Hematopoietic multipotent progenitor cell treated with erythropoietin and hydrocortisone succinate and interleukin-3 and kit ligand, for 15 days (in vitro differentiated cells): Measurements from ENCODE around the gene PCDHB7.
"Not testable (repeated sequence)": the region's sequence is repeated elsewhere in the genome, so short reads cannot be mapped to it uniquely, and the experiment has no call there.

Experiments
- DNase-seq: peaks from one replicate; pipeline ENCODE4 v3.0.0-alpha.2; 2015; ENCODE audit warnings: low spot score

PCDHB7 gene

DNA sequence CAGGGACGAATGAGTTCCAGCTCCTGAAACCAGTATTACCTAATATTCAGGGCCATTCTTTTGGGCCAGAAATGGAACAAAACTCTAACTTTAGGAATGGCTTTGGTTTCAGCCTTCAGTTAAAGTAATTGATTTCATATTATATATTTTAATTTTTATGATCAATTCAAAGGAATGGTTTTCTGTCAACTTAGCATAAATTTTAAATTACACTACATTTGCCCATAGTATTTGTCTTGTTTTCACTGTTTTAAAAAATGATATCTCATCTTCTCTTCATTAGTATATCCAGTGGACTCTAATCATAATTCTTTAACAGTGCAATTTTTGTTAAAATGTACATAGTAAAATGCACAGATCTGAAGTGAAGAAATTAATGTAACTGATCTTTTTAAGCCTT, 7.9 kb downstream of the PCDHB7 start:
- DNase-seq = no peak

DNA sequence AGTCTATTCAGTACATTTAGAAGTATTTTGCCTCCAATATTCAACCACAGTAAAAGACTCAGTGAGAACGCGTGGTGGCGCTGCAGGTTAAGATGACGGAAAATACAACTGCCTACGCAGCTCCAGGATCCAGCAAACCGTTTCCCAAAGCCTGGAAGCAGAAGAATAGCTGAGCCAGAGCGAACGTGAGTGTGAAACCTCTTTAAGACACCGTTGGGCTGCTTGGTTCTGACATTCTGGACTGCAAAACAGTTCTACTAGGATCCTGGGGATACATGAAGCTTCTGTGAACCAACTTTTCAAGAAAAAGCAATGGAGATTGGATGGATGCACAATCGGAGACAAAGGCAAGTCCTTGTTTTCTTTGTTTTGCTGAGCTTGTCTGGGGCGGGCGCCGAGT, 9.8 kb downstream of the PCDHB7 start, which contains the start of gene PCDHB16:
PCDHB16 (plus strand) TSS at position 140 of the 400 bp plus-strand sequence; CDS start at position 313, 173 bp downstream.
- DNase-seq = no peak

DNA sequence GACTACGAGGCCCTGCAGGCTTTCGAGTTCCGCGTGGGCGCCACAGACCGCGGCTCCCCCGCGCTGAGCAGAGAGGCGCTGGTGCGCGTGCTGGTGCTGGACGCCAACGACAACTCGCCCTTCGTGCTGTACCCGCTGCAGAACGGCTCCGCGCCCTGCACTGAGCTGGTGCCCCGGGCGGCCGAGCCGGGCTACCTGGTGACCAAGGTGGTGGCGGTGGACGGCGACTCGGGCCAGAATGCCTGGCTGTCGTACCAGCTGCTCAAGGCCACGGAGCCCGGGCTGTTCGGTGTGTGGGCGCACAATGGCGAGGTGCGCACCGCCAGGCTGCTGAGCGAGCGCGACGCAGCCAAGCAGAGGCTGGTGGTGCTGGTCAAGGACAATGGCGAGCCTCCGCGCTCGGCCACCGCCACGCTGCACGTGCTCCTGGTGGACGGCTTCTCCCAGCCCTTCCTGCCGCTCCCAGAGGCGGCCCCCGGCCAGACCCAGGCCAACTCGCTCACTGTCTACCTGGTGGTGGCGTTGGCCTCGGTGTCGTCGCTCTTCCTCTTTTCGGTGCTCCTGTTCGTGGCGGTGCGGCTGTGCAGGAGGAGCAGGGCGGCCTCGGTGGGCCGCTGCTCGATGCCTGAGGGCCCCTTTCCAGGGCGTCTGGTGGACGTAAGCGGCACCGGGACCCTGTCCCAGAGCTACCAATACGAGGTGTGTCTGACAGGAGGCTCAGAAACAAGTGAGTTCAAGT, 11.8 kb downstream of the PCDHB7 start:
- not testable (repeated sequence) for DNase-seq

DNA sequence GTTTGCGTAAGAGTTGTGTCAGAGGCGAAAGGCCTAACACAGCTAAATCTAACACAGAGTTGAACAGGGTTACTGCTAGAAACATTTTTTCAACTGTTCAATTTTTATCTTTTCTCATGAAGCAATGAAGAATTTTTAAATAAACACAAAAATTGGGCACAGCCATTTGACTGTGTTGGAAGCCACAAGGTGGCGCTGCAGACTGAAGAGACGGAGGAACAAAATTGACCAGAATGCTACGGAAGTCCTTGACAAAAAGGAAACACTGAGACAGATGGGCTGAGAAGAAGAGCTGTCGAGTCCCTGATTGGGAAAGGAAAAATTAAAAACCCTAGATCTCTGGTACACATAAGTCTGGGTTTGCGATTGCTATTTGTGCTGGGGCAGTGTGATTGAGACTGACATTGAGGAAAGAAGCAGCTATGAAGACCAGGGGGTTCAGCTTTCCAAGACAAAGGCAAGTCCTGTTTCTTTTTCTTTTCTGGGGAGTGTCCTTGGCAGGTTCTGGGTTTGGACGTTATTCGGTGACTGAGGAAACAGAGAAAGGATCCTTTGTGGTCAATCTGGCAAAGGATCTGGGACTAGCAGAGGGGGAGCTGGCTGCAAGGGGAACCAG, 14.6 kb downstream of the PCDHB7 start, which contains the start of gene PCDHB9:
PCDHB9 (plus strand) TSS at position 265 of the 616 bp plus-strand sequence; CDS start at position 423, 158 bp downstream.
- no peak for DNase-seq

DNA sequence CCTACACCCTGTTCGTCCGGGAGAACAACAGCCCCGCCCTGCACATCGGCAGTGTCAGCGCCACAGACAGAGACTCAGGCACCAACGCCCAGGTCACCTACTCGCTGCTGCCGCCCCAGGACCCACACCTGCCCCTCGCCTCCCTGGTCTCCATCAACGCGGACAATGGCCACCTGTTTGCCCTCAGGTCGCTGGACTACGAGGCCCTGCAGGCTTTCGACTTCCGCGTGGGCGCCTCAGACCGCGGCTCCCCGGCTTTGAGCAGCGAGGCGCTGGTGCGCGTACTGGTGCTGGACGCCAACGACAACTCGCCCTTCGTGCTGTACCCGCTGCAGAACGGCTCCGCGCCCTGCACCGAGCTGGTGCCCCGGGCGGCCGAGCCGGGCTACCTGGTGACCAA, 16.2 kb downstream of the PCDHB7 start:
- not testable (repeated sequence) for DNase-seq

DNA sequence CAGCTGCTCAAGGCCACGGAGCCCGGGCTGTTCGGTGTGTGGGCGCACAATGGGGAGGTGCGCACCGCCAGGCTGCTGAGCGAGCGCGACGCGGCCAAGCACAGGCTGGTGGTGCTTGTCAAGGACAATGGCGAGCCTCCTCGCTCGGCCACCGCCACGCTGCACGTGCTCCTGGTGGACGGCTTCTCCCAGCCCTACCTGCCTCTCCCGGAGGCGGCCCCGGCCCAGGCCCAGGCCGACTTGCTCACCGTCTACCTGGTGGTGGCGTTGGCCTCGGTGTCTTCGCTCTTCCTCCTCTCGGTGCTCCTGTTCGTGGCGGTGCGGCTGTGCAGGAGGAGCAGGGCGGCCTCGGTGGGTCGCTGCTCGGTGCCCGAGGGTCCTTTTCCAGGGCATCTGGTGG, 16.7 kb downstream of the PCDHB7 start:
- DNase-seq = not testable (repeated sequence)

DNA sequence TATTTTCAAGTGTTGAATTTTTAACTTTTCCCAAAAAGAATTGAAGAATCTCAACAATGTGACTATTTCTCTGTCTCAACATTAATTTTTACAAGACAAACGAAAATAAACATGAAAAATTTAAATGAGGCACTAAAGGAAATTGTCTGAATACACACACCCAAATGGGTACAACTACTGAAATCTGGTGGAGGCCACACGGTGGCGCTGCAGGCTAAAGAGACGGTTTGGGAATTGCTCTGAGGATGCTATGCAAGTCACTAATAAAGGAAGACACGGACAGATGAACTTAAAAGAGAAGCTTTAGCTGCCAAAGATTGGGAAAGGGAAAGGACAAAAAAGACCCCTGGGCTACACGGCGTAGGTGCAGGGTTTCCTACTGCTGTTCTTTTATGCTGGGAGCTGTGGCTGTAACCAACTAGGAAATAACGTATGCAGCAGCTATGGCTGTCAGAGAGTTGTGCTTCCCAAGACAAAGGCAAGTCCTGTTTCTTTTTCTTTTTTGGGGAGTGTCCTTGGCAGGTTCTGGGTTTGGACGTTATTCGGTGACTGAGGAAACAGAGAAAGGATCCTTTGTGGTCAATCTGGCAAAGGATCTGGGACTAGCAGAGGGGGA, 19.8 kb downstream of the PCDHB7 start, which contains the start of gene PCDHB10:
PCDHB10 (plus strand) TSS at position 244 of the 616 bp plus-strand sequence; CDS start at position 444, 200 bp downstream.
- DNase-seq = peak; percentile 3

DNA sequence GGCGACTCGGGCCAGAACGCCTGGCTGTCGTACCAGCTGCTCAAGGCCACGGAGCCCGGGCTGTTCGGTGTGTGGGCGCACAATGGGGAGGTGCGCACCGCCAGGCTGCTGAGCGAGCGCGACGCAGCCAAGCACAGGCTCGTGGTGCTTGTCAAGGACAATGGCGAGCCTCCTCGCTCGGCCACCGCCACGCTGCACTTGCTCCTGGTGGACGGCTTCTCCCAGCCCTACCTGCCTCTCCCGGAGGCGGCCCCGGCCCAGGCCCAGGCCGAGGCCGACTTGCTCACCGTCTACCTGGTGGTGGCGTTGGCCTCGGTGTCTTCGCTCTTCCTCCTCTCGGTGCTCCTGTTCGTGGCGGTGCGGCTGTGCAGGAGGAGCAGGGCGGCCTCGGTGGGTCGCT, 21.9 kb downstream of the PCDHB7 start:
- DNase-seq = not testable (repeated sequence)

DNA sequence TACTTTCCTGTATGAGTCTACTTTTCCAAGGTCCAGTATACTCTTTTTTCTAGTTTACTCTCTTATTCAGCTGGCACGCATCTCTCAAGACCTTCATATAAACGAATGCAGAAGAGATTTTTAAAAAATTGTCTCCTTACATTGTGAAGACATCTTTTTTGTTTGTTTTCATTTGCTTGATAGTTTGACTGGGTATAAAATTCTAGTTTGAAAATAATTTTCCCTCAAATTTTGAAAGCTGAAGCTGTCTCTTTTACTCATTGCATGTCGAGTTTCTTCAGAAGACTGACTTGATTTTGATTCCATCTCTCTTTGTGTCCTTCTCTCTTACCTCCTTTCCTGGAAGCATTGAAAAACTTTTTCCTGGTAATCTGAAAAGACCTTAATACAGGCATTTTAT, 23.9 kb downstream of the PCDHB7 start:
- no peak for DNase-seq

DNA sequence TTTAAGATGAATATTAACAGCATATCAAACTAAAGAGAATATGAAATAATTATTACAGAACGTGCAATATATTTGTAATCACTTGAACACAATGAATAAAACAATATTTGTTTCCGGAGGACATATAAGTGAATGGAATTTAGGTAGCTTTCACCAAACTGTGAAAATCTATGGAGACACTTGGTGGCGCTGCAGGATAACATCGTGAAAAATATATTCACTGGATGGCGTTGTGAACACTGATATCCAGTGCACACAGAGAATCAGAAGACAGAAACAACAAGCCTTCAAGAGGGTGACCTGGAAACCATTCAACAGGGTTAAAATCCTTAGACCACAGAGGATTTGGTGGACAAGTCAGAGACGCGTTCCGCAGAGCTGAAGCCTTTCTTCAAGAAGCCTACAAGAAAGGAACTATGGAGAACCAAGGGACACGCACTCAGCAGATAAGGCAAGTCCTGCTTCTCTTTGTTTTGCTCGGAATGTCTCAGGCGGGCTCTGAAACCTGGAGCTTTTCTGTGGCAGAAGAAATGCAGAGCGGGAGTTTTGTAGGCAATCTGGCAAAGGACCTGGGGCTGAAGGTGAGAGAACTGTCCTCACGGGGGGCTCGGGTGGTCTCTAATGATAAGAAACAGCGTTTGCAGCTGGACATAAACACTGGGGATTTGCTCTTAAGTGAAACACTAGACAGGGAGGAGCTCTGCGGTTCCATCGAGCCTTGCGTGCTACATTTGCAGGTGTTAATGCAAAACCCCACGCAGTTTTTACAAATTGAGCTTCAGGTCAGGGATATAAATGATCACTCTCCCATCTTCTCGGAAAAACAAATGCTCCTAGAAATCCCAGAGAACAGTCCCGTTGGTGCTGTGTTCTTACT, 27.2 kb downstream of the PCDHB7 start, which contains the start of gene PCDHB11:
PCDHB11 (plus strand) TSS at position 269 of the 877 bp plus-strand sequence; CDS start at position 417, 148 bp downstream.
- DNase-seq = no peak

DNA sequence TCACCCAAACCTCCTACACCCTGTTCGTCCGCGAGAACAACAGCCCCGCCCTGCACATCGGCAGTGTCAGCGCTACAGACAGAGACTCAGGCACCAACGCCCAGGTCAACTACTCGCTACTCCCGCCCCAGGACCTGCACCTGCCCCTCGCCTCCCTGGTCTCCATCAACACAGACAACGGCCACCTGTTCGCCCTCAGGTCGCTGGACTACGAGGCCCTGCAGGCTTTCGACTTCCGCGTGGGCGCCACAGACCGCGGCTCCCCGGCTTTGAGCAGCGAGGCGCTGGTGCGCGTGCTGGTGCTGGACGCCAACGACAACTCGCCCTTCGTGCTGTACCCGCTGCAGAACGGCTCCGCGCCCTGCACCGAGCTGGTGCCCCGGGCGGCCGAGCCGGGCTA, 28.7 kb downstream of the PCDHB7 start:
- DNase-seq = not testable (repeated sequence)

DNA sequence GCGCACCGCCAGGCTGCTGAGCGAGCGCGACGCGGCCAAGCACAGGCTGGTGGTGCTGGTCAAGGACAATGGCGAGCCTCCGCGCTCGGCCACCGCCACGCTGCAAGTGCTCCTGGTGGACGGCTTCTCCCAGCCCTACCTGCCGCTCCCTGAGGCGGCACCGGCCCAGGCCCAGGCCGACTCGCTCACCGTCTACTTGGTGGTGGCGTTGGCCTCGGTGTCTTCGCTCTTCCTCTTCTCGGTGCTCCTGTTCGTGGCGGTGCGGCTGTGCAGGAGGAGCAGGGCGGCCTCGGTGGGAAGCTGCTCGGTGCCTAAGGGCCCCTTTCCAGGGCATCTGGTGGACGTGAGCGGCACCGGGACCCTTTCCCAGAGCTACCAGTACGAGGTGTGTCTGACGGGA, 29.2 kb downstream of the PCDHB7 start:
- not testable (repeated sequence) for DNase-seq

DNA sequence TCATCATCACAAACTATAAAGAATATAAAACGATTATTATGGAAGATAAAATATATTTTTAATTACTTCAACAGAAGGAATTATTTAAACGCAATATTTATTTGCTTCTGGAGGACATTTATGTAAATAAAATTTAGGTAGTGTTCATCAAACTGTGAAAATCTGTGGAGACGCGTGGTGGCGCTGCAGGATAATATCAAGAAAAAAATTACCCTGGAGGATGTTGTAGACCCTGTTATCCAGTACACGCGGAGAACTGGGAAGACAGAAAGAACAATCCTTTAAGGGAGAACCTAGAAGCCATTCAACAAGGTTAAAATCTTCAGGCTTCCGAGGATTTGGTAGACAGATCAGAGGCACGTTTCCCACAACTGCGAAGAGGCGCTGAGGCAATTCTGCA, 36.0 kb downstream of the PCDHB7 start, which contains the start of gene PCDHB12:
PCDHB12 (plus strand) TSS at position 242 of the 400 bp plus-strand sequence. CDS start 189 bp downstream, outside the sequence.
- DNase-seq = no peak

DNA sequence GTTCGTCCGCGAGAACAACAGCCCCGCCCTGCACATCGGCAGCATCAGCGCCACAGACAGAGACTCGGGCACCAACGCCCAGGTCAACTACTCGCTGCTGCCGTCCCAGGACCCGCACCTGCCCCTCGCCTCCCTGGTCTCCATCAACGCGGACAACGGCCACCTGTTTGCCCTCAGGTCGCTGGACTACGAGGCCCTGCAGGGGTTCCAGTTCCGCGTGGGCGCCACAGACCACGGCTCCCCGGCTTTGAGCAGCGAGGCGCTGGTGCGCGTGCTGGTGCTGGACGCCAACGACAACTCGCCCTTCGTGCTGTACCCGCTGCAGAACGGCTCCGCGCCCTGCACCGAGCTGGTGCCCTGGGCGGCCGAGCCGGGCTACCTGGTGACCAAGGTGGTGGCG, 37.8 kb downstream of the PCDHB7 start:
- not testable (repeated sequence) for DNase-seq

DNA sequence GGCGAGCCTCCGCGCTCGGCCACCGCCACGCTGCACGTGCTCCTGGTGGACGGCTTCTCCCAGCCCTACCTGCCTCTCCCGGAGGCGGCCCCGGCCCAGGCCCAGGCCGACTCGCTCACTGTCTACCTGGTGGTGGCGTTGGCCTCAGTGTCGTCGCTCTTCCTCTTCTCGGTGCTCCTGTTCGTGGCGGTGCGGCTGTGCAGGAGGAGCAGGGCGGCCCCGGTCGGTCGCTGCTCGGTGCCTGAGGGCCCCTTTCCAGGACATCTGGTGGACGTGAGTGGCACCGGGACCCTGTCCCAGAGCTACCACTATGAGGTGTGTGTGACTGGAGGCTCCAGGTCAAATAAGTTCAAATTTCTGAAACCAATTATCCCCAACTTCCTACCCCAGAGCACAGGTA, 38.4 kb downstream of the PCDHB7 start:
- not testable (repeated sequence) for DNase-seq

DNA sequence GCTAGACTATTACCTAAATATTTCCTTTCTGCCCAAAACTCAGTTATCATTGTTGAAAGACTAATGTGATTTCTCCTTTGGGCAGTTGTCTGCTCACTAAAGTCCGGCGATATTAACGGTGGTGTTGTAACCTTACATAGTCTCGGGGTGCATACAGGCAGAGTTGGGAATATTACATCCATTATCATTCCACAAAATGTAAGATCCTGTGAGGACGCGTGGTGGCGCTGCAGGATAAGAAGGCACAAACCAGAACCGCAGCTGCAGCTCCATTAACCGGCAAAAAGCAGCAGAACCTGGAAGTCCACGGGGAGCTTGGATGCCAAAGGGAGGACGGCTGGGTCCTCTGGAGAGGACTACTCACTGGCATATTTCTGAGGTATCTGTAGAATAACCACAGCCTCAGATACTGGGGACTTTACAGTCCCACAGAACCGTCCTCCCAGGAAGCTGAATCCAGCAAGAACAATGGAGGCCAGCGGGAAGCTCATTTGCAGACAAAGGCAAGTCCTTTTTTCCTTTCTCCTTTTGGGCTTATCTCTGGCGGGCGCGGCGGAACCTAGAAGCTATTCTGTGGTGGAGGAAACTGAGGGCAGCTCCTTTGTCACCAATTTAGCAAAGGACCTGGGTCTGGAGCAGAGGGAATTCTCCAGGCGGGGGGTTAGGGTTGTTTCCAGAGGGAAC, 41.4 kb downstream of the PCDHB7 start, which contains the start of gene PCDHB13:
PCDHB13 (plus strand) TSS at position 264 of the 684 bp plus-strand sequence; CDS start at position 469, 205 bp downstream.
- DNase-seq = not testable (repeated sequence)

DNA sequence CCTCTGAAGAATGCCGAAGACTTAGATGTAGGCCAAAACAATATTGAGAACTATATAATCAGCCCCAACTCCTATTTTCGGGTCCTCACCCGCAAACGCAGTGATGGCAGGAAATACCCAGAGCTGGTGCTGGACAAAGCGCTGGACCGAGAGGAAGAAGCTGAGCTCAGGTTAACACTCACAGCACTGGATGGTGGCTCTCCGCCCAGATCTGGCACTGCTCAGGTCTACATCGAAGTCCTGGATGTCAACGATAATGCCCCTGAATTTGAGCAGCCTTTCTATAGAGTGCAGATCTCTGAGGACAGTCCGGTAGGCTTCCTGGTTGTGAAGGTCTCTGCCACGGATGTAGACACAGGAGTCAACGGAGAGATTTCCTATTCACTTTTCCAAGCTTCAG, 42.1 kb downstream of the PCDHB7 start:
- DNase-seq = not testable (repeated sequence)

DNA sequence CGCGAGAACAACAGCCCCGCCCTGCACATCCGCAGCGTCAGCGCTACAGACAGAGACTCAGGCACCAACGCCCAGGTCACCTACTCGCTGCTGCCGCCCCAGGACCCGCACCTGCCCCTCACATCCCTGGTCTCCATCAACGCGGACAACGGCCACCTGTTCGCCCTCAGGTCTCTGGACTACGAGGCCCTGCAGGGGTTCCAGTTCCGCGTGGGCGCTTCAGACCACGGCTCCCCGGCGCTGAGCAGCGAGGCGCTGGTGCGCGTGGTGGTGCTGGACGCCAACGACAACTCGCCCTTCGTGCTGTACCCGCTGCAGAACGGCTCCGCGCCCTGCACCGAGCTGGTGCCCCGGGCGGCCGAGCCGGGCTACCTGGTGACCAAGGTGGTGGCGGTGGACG, 43.1 kb downstream of the PCDHB7 start:
- DNase-seq = not testable (repeated sequence)

DNA sequence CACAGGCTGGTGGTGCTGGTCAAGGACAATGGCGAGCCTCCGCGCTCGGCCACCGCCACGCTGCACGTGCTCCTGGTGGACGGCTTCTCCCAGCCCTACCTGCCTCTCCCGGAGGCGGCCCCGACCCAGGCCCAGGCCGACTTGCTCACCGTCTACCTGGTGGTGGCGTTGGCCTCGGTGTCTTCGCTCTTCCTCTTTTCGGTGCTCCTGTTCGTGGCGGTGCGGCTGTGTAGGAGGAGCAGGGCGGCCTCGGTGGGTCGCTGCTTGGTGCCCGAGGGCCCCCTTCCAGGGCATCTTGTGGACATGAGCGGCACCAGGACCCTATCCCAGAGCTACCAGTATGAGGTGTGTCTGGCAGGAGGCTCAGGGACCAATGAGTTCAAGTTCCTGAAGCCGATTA, 43.6 kb downstream of the PCDHB7 start:
- DNase-seq = not testable (repeated sequence)

DNA sequence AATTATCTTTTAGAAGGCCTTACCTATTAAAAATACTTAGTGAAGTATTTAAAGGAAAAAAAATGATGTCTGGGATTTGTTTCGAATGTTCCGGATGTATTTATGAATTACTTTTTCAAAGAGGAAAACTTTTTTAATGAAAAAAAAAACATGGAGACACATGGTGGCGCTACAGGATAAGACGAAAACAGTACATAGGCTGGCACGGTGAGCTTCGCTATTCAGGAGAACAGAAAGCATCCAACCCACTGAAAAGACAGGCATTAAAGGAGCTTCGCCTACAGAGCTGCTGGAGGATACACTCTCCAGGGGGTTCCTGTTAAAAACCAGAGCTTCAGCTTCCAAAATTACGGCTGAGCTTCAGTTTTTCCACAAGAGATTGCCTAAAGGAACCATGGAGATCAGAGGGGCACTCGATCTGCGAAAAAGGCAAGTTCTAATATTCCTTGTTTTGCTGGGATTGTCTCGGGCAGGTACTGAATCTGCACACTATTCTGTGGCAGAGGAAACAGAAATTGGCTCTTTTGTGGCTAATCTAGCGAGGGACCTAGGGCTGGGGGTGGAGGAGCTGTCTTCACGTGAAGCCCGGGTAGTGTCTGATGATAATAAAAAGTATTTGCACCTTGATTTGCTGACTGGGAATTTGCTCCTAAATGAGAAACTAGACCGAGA, 50.8 kb downstream of the PCDHB7 start, which contains the start of gene PCDHB14:
PCDHB14 (plus strand) TSS at position 232 of the 672 bp plus-strand sequence; CDS start at position 395, 163 bp downstream.
- DNase-seq = no peak
